Common myeloid progenitor, CD34-positive (primary cell): ENCODE measurements around the gene NTSR2.

ENCODE experiments used
- CTCF ChIA-PET: fragments of 350-600 bp; sonication (Branson Sonifier 250); formaldehyde crosslinking; loops from one replicate; lab custom pipeline; 2021; ENCODE audit warnings: antibody characterized with exemption; lab: Charles Lee
- POLR2A ChIA-PET: fragments of 350-600 bp; sonication (Branson Sonifier 250); formaldehyde crosslinking; loops from one replicate; lab custom pipeline; 2021; ENCODE audit warnings: antibody characterized with exemption; lab: Charles Lee
- DNase-seq, 3 donors: peaks; one replicate each; pipeline versions ENCODE4 v3.0.0 to v3.0.0-alpha.2; 2013
- H3K27ac ChIP-seq, 2 experiments: 1 replicate in 1 of 2; 2 replicates in 1 of 2; pipeline ENCODE4 v1.7.0; 2013; ENCODE audit warnings: inconsistent platforms in 2 of 2, low read length in 2 of 2, mild to moderate bottlenecking in 2 of 2, low read depth in 1 of 2, moderate library complexity in 1 of 2; ENCODE audit not compliant: severe bottlenecking in 2 of 2, insufficient read depth in 1 of 2, poor library complexity in 1 of 2
- H3K27me3 ChIP-seq, 5 experiments: replicated peaks in 2 of 5; 1 replicate in 3 of 5; 2 replicates in 2 of 5; pipeline versions ENCODE4 v1.6.1 to v1.7.0; 2013; ENCODE audit warnings: low read length in 4 of 5, mild to moderate bottlenecking in 2 of 5, moderate library complexity in 2 of 5, inconsistent platforms in 1 of 5; ENCODE audit not compliant: insufficient read depth in 5 of 5, control insufficient read depth in 4 of 5
- H3K36me3 ChIP-seq, 4 experiments: 1 replicate in 2 of 4; 2 replicates in 2 of 4; pipeline versions ENCODE4 v1.6.1 to v1.7.0; 2013; ENCODE audit warnings: low read length in 3 of 4, control low read depth in 1 of 4, mild to moderate bottlenecking in 1 of 4; ENCODE audit not compliant: control insufficient read depth in 4 of 4, insufficient read depth in 4 of 4
- H3K4me1 ChIP-seq, 4 experiments: 1 replicate in 3 of 4; 2 replicates in 1 of 4; pipeline versions ENCODE4 v1.6.1 to v1.7.1; 2013; ENCODE audit warnings: low read length in 3 of 4, mild to moderate bottlenecking in 3 of 4, control low read depth in 1 of 4, inconsistent platforms in 1 of 4, moderate library complexity in 1 of 4; ENCODE audit not compliant: control insufficient read depth in 4 of 4, insufficient read depth in 4 of 4; ENCODE audit errors: control extremely low read depth in 1 of 4
- H3K4me3 ChIP-seq, 7 experiments: 1 replicate in 4 of 7; 2 replicates in 3 of 7; pipeline versions ENCODE4 v1.5.1 to v1.7.0; 2013; ENCODE audit warnings: mild to moderate bottlenecking in 7 of 7, low read length in 6 of 7, moderate library complexity in 6 of 7, inconsistent platforms in 2 of 7, low read depth in 2 of 7, control low read depth in 1 of 7; ENCODE audit not compliant: insufficient read depth in 4 of 7, control insufficient read depth in 1 of 7; ENCODE audit errors: extremely low read depth in 1 of 7
- H3K9me3 ChIP-seq, 5 experiments: 1 replicate in 4 of 5; 2 replicates in 1 of 5; pipeline versions ENCODE4 v1.6.1 to v1.7.1; 2013; ENCODE audit warnings: low read length in 4 of 5, mild to moderate bottlenecking in 2 of 5, inconsistent platforms in 1 of 5, low read depth in 1 of 5, moderate library complexity in 1 of 5; ENCODE audit not compliant: control insufficient read depth in 4 of 5, insufficient read depth in 2 of 5; ENCODE audit errors: control extremely low read depth in 1 of 5
- WGBS: methylation state at CpG from one replicate; pipeline ENCODE4 v1.1.5; 2013; ENCODE audit not compliant: insufficient coverage; 5-methylcytosine and 5-hydroxymethylcytosine counted together

NTSR2 gene

DNA sequence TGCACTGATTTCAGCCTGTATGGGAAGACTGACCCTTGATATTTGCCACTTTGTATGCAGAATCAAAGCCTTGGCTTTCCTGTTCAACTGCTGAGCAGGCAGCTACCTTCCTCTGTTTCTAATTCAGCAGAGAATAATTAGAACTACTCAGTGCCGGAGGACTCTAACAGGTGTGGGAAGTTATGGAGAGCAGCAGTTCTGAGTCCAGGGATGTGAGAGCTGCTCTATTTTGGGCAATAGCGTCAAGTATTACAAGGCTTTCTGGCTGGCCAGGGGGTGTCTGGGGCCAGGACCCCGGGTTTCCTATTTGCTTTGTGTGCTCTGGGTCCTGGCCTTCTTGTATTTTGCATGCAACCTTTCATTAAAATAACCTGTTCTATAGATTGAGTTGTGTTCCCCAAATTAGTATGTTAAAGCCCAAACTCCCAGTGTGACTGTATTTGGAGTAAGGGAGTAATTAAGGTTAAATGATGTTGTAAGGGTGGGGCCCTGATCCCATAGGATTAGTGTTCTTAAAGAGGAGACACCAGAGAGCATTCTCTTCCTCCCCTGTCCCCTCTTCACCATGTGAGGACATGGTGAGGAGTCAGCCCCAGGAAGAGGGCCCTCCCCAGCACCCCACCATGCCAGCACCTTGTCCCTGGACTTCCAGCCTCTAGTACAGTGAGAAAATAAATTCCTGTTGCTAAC lies 5.6 kb upstream of the NTSR2 start:
- Histone ChIP-seq H3K36me3 (no peaks in the 10 kb centered on the region), H3K4me3 (no peak overlapping the region), H3K27me3 (peaks cover 0 to 57% (median 26%) of the 10 kb centered on the region in 5 experiments), H3K27ac (no peak overlapping the region), H3K4me1 (no peaks in the 10 kb centered on the region), H3K9me3 (peaks cover 0 to 2% (median 0%) of the 10 kb centered on the region in 5 experiments)
- CTCF ChIA-PET = interaction anchor here (1.2 to 1.3 kb wide), 2 partner anchors 17 to 69 kb away, joined by 3 to 4 read pairs; no protein-coding TSS in a partner anchor
- WGBS = no CpG with 5 or more reads among the region's 3 CpGs
- no peak for DNase-seq
- POLR2A ChIA-PET = no interaction called here

GRCh38 chr2:11674983-11675382 lies 5.0 kb upstream of the NTSR2 start:
- Histone ChIP-seq H3K4me1 (peaks cover 0 to 4% (median 1%) of the 10 kb centered on the region in 4 experiments), H3K9me3 (peaks cover 0 to 2% (median 0%) of the 10 kb centered on the region in 5 experiments), H3K4me3 (no peak overlapping the region), H3K36me3 (no peaks in the 10 kb centered on the region), H3K27ac (no peak overlapping the region), H3K27me3 (peaks cover 0 to 63% (median 32%) of the 10 kb centered on the region in 5 experiments)
- ChIA-PET POLR2A (interaction anchor here (0.6 kb wide), 1 partner anchor 102 kb away, joined by 3 read pairs; no protein-coding TSS in a partner anchor), CTCF (interaction anchor here (1.2 to 1.6 kb wide), 3 partner anchors 18 to 109 kb away, joined by 3 to 4 read pairs (median 4); no protein-coding TSS in a partner anchor)
- DNase-seq = no peak
- 83% methylated on average over 8 of the region's 10 CpGs for WGBS

- Histone ChIP-seq H3K4me1 (peaks cover 0 to 6% (median 5%) of the 10 kb centered on the region in 4 experiments), H3K9me3 (peaks cover 0 to 2% (median 0%) of the 10 kb centered on the region in 5 experiments), H3K36me3 (no peaks in the 10 kb centered on the region), H3K27ac (no peak overlapping the region), H3K27me3 (peaks cover 0 to 69% (median 30%) of the 10 kb centered on the region in 5 experiments), H3K4me3 (no peak overlapping the region)
- peak in 2 of 3 donors; percentile 27 to 32 for DNase-seq
- WGBS = 0% methylated on average over 1 of the region's 3 CpGs
- ChIA-PET POLR2A (no interaction called here), CTCF (interaction anchor here (2.1 kb wide), 1 partner anchor 10 kb away, joined by 6 read pairs; no protein-coding TSS in a partner anchor)
Measured at GRCh38 chr2:11672407-11672806, 2.4 kb upstream of the NTSR2 start.

DNA sequence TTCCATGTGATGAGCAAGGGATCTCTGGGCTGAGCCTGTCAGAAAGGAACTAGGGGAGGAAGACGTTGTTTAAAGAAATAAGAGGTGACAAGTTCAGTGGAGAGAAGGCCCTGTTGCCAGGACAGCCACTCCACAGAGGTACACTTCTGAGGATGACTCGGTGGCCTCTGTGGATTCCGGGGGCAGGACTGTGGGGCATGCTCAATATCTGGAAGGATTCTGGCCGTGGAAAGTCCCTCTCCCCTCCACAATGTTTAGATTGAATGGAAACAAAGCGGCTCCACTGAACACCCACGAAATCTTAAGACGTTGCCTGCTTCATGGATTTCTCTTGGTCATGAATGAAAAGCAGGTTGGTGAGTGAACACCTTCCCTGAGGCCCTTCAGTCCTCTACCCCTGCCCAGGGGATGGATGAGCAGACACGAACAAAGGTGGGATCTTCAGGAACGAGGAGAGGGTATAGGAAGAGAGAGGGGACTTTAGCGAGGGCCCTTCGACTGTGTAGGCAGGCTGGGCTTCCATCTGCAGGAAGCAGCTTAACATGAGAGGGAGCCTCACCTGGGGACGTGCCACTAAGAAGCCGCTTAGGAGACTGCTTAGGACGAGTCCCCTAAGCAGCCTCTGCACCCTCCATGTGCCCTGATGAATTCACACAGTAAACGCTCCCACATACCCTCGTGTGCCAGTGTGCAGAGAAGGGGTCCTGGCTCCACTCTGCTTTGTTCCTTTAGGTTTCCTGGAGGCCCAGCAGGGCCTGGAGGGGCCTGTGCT lies 1.9 kb downstream of the NTSR2 start:
- Histone ChIP-seq H3K36me3 (no peaks in the 10 kb centered on the region), H3K4me3 (no peak overlapping the region), H3K9me3 (peaks cover 0 to 2% (median 0%) of the 10 kb centered on the region in 5 experiments), H3K27ac (no peak overlapping the region), H3K27me3 (peaks cover 0 to 39% (median 20%) of the 10 kb centered on the region in 5 experiments), H3K4me1 (peaks cover 0 to 6% (median 5%) of the 10 kb centered on the region in 4 experiments)
- no peak for DNase-seq
- ChIA-PET POLR2A (no interaction called here), CTCF (interaction anchor here (2.1 kb wide), 1 partner anchor 17 kb away, joined by 4 read pairs; no protein-coding TSS in a partner anchor)
- 90% methylated on average over 14 of the region's 16 CpGs for WGBS

DNA sequence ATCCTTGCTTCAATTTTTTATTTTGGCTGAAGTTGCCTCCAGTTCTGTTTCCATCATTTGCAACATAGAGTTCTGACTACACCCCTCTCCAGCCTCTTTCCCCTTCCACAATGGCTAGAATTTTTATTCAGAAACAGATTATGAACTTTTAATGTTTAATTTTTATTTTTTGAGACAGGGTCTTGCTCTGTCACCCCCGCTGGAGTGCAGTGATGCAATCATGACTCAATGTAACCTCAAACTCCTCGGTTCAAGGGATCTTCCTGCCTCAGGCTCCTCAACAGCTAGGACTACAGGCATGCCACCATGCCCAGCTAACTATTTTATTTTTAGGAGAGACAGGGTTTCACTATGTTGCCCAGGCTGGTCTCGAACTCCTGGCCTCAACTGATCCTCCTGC lies 2.8 kb downstream of the NTSR2 start:
- ChIA-PET POLR2A (no interaction called here), CTCF (no interaction called here)
- no peak for DNase-seq
- 87% methylated on average over 3 of the region's 3 CpGs for WGBS
- no peaks in the 10 kb centered on the region for H3K36me3 ChIP-seq
- peaks cover 0 to 39% (median 20%) of the 10 kb centered on the region in 5 experiments for H3K27me3 ChIP-seq
- no peak overlapping the region for H3K4me3 ChIP-seq
- H3K4me1 ChIP-seq = peaks cover 0 to 6% (median 5%) of the 10 kb centered on the region in 4 experiments
- no peak overlapping the region for H3K27ac ChIP-seq
- peaks cover 0 to 5% (median 3%) of the 10 kb centered on the region in 5 experiments for H3K9me3 ChIP-seq

- DNase-seq = no peak
- no peak overlapping the region for H3K27ac ChIP-seq
- POLR2A ChIA-PET = no interaction called here
- WGBS = 84% methylated on average over 7 of the region's 10 CpGs
- peaks cover 0 to 40% (median 17%) of the 10 kb centered on the region in 5 experiments for H3K27me3 ChIP-seq
- H3K4me1 ChIP-seq = peaks cover 0 to 6% (median 5%) of the 10 kb centered on the region in 4 experiments
- H3K9me3 ChIP-seq = peaks cover 0 to 6% (median 3%) of the 10 kb centered on the region in 5 experiments
- no peaks in the 10 kb centered on the region for H3K36me3 ChIP-seq
- CTCF ChIA-PET = interaction anchor here (1.1 kb wide), 1 partner anchor 9 kb away, joined by 3 read pairs; no protein-coding TSS in a partner anchor
- H3K4me3 ChIP-seq = no peak overlapping the region
Measured at GRCh38 chr2:11665510-11666362, 4.3 kb downstream of the NTSR2 start.
